HTERT RPE-1 (cell line): ENCODE measurements around the gene TGFBR3.

Experiments
- in situ Hi-C: fragments of 300-500 bp; cut with MboI; formaldehyde crosslinking; loops from 4 replicates; pipeline ENCODE4 v1.14.3; 2020; ENCODE audit warnings: low sequenced_read_pairs

Gene TGFBR3

DNA sequence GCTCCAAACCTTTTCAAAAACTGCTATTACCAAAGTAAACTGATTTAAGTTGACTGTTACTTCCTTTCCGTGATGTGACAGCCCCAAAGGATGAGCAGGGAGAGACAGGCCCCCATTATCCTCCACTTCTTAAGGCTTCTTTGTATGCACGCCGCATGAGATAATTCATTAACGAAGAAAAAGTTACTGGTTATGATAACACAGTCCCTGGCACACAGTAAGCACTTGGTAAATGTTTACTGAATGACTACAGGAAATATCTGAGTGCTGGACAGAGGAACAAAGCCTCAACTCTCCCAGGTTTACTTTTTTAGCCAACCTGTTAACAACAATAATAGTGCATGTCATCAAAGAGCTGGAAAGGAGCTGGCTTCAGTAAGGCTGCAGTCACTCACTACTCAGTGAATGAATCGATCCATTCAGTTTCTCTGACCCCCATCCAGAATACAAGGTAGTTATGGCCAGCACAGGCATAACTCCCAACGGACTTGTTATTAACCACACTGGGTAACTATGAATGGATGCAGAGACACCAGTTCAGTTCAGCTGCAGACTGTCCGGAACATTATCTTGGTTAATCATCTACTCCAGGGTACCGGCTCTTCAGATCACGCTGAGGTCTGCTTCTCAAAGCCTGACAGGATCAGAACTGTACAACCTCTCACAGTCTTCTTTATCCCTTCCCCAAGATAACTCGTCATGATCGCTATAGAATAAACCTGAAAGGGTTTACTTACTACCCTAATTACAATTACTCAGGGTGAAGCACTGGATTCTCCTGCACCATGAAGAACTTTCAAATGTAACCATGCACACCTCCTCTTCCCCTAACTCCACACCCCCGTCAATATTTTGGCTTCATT, 58.3 kb downstream of the TGFBR3 start:
- in situ Hi-C loops, result no loop called here

GRCh38 chr1:91827087-91827458, 58.9 kb downstream of the TGFBR3 start:
- in situ Hi-C loops, result no loop called here

DNA sequence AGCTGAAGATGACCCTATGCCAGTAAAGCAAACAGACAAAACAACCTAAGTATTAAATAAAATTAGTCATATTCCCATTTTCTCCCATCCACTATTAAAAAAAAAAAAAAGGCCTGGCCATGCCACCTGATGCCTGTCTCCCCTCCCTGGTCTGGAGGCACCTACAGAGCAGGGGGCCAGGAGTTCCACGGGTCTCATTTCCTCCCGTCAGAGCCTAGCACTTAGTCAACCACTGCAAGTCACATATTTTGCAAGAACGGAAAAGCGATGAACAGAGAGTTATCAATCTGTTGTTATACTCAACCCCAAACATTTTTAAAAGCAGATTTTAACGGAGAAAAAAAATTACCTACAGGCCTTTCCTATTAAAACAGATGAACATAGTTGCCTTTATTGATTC, 59.3 kb downstream of the TGFBR3 start:
- in situ Hi-C loops, result no loop called here

DNA sequence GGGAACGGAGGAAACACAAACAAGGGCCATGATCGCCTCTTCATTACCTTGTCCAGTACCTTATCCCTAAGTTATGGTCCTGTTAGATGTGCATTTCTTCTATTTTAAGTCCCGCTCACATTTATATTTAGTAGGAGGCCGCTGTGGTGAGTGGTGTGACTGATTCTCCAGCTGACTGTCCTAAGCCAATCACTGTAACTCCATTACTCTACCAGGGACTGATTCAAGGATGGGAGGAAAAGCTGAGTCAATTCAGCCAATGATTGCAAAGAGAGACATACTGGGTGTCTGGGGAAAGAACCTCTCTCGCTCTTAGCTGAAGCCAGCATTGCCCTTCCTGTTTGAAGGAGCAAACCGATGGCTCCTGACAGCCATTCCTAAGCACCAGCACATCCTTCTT, 59.7 kb downstream of the TGFBR3 start:
- in situ Hi-C loops, result no loop called here

GRCh38 chr1:91821126-91821868, 64.7 kb downstream of the TGFBR3 start:
- in situ Hi-C loops, result no loop called here

- in situ Hi-C loops, result no loop called here
These were observed 66.7 kb downstream of the TGFBR3 start for GRCh38 chr1:91819038-91819788.

- in situ Hi-C loops, result no loop called here
These were observed 67.3 kb downstream of the TGFBR3 start for GRCh38 chr1:91818713-91818975.

DNA sequence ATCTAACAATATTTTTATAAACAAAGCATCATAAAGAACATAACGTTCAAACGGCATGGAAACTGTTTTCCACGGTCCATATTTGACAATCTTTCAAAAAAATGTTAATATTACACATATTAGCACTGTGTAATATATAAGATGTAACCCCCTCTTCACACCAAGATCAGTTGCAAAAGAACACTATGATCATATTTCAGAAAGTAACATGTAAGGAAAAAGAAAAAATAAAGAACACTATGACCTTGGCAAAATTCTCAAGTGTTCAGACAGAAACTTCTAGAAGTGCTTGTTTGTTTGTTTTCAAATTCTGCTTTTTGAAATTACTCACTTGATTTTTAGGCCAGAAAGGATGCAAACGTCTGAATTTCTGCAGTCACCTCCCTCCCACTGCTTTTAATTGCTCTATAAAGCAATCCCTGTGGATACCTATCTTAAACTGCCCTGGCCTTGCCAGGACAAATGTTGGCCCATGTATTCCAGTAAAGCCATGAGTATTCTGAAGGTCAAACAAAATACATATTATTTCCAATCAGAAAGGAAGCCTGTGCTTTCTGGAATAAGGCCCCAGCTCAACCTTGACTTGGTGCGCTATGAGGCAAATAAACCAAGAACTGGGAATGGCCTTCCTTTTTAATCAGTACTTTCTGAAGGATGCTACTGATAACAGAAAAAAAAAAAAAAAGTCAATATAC, 68.6 kb downstream of the TGFBR3 start:
- in situ Hi-C loops, result no loop called here

- in situ Hi-C loops, result no loop called here
These were observed 69.9 kb downstream of the TGFBR3 start for GRCh38 chr1:91816031-91816430.

GRCh38 chr1:91814448-91814847, 71.5 kb downstream of the TGFBR3 start:
- in situ Hi-C loops, result no loop called here

DNA sequence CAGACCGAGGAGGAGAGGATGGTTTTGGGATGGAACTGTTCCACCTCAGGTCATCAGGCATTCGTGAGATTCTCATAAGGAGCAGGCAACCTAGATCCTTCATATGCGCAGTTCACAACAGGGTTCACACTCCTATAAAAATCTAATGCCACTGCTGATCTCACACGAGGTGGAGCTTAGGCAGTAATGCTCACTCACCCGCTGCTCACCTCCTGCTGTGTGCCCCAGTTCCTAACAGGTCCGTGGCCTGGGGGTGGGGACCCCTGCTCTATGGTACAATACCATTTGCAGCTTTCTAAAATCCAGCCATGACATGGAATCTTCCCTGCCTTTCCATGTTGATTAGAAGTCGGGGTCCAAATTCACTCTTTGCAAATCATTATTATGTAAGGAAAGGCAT, 72.1 kb downstream of the TGFBR3 start:
- in situ Hi-C loops, result no loop called here

DNA sequence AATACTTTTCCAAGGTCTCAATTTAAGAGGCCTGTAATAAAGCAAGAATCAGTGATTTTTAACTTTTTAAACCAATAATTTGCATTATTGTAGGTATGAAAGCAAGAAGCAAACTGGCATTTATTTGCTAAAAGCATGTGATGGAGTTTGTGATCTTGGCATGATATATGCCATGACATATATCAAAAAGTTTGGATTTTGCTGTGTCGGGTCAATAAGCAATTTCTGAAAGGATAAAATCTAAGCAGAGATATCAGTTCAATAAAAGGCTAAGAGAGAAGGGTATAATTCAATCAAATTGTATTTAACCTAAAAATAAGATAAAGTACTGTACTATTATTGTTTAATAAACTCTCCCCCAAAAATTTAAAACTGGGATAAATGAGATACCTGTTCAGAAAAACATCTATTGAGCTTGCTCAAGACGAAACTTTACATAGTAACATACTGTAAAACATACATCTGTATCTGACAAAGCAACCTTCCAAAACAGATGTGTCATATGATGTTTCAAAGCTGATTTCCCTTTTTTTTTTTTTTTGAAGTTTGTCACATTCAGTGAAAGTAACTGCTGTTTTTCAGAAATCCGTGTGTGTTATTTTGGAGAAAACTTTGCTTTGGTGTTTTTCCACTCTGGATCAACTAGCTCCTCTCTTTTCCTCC, 74.5 kb downstream of the TGFBR3 start:
- in situ Hi-C loops, result no loop called here

- in situ Hi-C loops, result no loop called here
These were observed 76.6 kb downstream of the TGFBR3 start for GRCh38 chr1:91809317-91809716.

DNA sequence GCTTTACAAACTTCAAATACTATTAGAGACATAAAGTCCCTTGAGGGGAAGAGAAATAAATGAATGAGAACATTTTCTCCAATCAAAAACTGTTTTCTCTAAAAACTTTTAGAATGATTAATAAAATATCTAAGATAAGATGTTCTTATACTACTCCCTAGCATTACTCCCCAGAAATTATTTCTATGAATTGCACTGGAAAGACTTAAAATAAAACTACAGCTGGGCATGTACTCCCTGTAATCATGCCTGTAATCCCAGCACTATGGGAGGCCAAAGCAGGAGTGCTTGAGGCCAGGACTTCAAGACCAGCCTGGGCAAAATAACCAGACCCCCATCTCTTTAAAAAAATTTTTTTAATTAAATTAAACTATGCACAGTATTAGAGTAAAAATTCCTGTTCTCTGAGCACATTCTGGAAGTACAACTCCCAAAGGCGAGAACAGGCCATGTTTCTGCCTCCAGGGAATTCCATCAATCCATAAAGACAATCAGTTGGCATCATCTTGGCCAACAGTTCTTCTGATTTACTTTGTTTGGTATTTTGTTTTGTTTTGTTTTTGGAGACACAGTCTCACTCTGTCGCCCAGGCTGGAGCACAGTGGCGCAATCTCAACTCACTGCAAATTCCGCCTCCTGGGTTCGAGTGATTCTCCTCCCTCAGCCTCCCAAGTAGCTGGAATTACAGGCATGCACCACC, 77.9 kb downstream of the TGFBR3 start:
- in situ Hi-C loops, result no loop called here

GRCh38 chr1:91806769-91807700, 78.9 kb downstream of the TGFBR3 start:
- in situ Hi-C loops, result no loop called here

- in situ Hi-C loops, result no loop called here
These were observed 79.7 kb downstream of the TGFBR3 start for GRCh38 chr1:91806181-91806768.

- in situ Hi-C loops, result no loop called here
These were observed 80.6 kb downstream of the TGFBR3 start for GRCh38 chr1:91805311-91805801.

DNA sequence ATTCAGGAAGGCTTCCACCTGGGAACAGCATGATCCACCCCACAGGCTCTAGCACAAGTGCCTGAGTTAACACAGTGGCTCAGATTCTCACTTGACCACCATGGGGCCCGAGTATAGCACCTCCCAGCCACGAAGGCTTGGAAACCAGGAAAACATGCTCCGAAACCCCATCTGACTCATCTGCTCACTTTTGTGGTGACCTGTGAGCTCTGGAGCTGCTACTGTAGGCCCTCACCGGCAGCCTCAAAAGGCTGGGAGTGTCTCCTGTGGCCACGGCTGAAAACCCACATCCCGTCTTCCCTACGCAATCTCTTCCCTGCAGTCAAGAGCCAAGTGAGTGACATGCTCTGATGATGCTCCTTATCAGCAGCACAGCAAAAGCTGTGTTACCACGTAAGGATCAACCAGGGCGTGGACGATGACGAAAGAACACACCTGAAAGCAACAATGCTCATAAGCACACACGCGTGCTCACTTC, 81.4 kb downstream of the TGFBR3 start:
- in situ Hi-C loops, result no loop called here
